ENCODE measurements around the gene BBS4.
"Not testable (repeated sequence)": the region's sequence is repeated elsewhere in the genome, so short reads cannot be mapped to it uniquely, and the experiment has no call there.

BBS4 gene

GRCh38 chr15:72700076-72700475, 14.1 kb downstream of the BBS4 start:
- no peak for FAIRE-seq

GRCh38 chr15:72706266-72706665, 20.3 kb downstream of the BBS4 start:
- no peak for FAIRE-seq

GRCh38 chr15:72708551-72709303, 22.7 kb downstream of the BBS4 start:
- FAIRE-seq, result not testable (repeated sequence)

GRCh38 chr15:72722071-72722696, 36.2 kb downstream of the BBS4 start:
- no peak for FAIRE-seq

GRCh38 chr15:72724028-72724427, 38.0 kb downstream of the BBS4 start:
- FAIRE-seq, result no peak

- no peak for FAIRE-seq
These were observed 39.4 kb downstream of the BBS4 start for GRCh38 chr15:72725446-72725845.

GRCh38 chr15:72725851-72726250, 39.8 kb downstream of the BBS4 start:
- not testable (repeated sequence) for FAIRE-seq

GRCh38 chr15:72727154-72727553, 41.1 kb downstream of the BBS4 start:
- FAIRE-seq, result no peak

- not testable (repeated sequence) for FAIRE-seq
These were observed 42.2 kb downstream of the BBS4 start for GRCh38 chr15:72728249-72728648.

GRCh38 chr15:72728821-72729220, 42.8 kb downstream of the BBS4 start:
- FAIRE-seq, result no peak

GRCh38 chr15:72732086-72732485, 46.1 kb downstream of the BBS4 start:
- FAIRE-seq, result no peak

GRCh38 chr15:72732516-72732915, 46.5 kb downstream of the BBS4 start:
- FAIRE-seq, result no peak

GRCh38 chr15:72733941-72734738, 48.1 kb downstream of the BBS4 start:
- FAIRE-seq, result no peak

- FAIRE-seq, result no peak
These were observed 49.1 kb downstream of the BBS4 start for GRCh38 chr15:72735111-72735510.

- no peak for FAIRE-seq
These were observed 51.1 kb downstream of the BBS4 start for GRCh38 chr15:72737061-72737460.

- FAIRE-seq, result no peak
These were observed 51.7 kb downstream of the BBS4 start for GRCh38 chr15:72737723-72738122.

- FAIRE-seq, result no peak
These were observed 54.2 kb downstream of the BBS4 start for GRCh38 chr15:72740219-72740618.

GRCh38 chr15:72749700-72750099, 63.7 kb downstream of the BBS4 start:
- no peak for FAIRE-seq

GRCh38 chr15:72751751-72752455, 65.9 kb downstream of the BBS4 start:
- FAIRE-seq, result no peak

GRCh38 chr15:72754096-72754495, 68.1 kb downstream of the BBS4 start:
- FAIRE-seq, result no peak

GRCh38 chr15:72758182-72758581, 72.2 kb downstream of the BBS4 start:
- no peak for FAIRE-seq

GRCh38 chr15:72760590-72761260, 74.7 kb downstream of the BBS4 start:
- FAIRE-seq, result no peak

All from endometrium (tissue), 2 donors.